Measurements from ENCODE around the gene SDK1.

Gene SDK1

DNA sequence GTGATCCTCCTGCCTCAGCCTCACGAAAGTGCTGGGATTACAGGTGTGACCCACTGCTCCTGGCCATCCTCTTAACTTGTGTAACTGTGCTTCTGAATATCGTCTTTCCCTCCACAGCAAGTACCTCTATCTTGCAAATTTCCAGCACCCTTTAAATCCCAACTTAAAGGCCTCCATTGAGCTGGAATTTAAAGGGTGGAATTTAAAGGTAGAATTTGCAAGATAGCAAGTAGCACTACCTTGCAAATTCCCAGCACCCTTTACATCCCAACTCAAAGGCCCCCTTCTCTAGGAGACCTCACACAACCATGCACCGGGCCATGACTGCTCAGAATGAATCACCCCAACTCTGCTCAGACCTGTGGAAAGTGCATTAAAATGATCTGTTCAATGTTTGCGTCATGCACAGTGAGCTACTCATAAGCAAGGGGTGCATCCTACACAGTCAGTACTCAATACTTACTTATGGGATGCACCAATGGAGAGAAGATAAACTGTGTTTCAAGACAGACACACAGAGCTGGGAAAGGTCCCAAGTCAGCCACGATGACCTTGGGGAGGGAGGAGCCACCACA, 17.8 kb upstream of the SDK1 start:
- DNase-seq (ENCODE audit: low read depth), result peak; percentile 58

DNA sequence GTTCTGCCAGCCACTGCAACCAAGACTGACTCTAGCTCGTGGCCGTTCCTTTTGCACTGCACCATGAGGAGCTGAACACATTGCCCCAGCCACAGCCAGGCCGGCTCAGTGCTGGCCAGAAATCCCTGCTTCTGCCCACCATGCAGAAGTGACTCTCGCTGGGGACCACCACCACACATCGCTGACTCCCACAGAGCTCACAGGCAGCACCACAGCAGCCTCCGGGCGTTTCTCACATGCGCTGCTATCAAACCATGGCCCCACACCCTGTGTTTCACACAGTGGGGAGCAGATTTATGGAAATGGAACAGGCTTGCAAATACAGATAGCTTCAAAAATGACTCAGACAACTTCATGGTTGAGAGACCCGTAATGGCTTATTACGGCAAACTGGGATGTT, 15.4 kb upstream of the SDK1 start:
- no peak for DNase-seq (ENCODE audit: low read depth)

GRCh38 chr7:3289996-3290395, 11.1 kb upstream of the SDK1 start:
- DNase-seq (ENCODE audit: low read depth), result peak; percentile 71

DNA sequence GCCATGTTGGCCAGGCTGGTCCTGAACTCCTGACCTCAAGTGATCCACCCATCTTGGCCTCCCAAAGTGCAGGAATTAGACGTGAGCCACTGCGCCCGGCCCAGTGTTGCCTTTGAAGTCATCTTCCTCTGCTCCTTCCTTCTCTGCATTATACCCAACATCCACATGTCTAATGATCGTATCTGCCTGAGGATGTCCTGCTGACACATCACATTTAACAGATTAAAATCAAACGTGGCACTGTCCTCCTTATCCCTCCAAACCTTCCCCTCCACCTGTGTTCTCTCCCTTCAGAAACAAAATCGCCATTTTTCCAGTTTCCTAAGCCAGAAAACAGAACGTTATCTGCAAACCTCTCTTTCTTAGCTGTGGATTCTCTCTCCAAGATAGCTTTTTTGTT, 8.4 kb upstream of the SDK1 start:
- no peak for DNase-seq (ENCODE audit: low read depth)

DNA sequence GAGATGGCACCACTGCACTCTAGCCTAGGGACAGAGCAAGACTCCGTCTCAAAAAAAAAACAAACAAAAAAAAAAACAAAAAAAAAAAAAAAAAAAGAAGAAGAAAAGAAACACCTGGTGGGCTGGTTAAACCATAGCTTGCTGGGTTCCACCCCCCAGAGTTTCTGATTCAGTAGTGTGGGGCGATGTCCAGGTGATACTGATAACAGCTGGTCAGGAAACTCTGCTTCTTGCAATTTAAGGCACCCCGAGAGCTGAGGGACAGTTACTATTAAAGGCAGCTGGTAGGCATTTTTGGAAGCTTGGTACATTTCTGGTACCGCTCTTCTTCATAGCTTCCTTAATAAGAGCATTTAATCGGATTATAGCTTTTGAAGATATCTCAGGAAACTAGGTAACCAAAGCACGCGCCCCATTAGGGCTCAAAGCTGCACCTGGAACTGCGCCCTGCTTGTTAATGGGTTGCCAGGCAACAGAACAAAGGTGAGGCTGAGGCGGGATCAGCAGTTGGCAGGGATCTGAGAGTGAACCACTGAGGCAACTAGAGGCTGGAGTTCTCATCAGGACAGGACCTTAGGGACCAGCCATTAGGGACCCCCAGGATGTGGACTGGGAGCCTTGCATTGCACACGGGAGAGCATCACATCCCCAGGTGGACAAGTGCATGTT, 6.5 kb upstream of the SDK1 start:
- DNase-seq (ENCODE audit: low read depth), result no peak

- no peak for DNase-seq (ENCODE audit: low read depth)
Measured at GRCh38 chr7:3297105-3297819, 3.8 kb upstream of the SDK1 start.

GRCh38 chr7:3300221-3300650, 816 bp upstream of the SDK1 start:
- no peak for DNase-seq (ENCODE audit: low read depth)

GRCh38 chr7:3301449-3301731, 338 bp downstream of the SDK1 start:
- DNase-seq (ENCODE audit: low read depth), result no peak

DNA sequence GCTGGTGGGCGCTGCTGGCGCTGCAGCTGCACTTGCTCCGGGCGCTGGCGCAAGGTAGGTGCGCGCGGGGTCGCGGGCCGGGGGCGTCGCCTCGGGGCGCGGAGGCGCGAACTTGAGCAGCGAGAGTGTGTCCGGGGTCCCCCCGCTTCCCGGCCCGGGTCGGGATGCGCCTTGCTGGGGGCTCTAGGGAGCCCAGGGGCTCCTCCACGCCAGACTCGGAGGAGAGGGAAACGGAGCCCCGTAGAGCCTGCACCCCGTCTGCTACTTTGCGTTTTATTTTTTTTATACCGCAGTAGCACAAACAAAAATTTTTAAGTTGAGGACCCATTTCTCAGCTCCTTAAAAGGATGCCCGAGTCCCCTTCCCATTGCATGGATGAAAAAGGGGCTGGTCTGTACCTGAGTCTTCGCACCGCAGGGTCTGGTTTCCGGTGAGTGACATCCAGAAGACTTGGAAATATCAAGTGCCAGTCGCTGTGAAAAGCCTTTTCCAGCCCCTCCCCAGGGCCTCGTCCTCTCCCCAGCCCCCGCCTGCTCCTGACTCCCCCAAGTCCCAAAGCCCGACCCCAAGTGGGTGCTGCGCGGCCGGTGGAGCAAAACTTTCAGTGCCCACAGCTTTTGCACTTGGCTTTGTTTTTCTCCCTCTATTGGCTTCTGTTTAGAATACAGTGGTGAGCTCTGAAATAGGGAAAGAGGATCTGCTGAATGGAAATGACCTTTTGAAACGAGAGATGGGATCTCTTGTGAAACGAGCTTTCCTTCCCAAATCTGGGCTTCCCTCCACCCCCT, 973 bp downstream of the SDK1 start:
- DNase-seq (ENCODE audit: low read depth), result peak; percentile 22

DNA sequence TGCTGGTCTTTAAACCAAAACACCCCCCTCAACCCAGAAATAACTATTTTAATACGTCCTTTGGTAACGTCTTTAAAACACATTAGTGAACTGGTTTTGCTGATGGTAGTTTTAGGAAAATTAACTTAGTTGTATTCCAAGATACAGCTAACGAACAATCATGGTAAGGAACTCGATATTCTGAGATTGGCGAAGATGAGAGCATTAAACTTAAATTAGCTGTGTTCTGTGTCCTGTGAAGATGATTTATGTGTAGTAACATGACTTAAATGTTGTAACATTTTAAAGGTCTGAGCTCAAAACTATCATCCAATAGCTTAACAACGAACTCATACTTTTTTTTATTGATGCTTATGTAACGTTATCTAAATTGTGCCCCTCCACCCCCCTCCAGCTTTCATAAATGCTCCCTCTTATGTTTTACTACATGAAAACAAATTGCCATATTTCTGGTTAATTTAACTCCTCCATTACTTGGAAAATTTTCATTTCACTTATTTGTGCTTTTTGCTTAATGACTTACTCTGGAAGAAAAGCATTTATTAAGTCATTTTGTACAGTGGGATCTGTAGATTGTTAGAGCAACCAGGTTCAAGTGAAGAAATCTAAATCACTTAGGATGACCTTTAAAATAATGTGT, 1.7 kb downstream of the SDK1 start:
- DNase-seq (ENCODE audit: low read depth), result no peak

DNA sequence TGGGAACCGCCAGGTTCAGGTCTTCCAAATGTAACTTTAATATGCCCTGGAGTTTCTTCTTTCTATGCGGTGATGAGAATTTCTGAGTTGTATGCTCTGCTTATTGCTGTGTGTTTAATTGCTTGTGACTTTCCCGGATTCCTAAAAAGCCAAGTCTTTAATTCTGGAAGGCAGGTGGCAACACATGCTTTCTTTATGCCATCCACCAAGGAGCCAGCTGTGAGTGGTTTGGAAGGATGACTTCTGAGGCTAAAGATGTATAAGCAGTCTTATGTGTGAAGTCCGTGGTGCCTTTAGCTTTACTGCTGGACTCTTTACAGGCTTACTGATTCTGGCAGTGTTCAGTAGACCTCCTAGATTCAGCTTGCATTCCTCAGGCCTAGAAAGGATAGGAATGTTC, 3.1 kb downstream of the SDK1 start:
- no peak for DNase-seq (ENCODE audit: low read depth)

- DNase-seq (ENCODE audit: low read depth), result peak; percentile 10
Measured at GRCh38 chr7:3307435-3307834, 6.4 kb downstream of the SDK1 start.

DNA sequence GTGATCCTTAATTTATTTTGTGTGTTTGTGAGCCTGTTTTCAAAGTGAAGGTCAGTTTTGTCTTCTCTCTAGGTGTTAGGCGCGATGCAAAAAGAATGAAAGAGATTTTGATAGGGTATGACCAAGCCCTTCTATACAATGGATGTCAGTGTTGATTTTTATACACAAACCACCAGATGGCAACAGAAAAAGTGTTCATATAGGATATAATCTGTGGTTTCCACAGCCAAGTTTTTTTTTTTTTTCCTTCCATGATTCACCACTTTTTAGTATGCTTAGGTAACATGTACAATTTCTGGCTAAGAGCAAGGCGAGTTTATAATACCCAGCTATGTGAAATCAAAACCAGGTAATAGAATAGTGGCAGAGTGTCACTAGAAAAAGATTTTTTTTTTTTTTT, 8.1 kb downstream of the SDK1 start:
- DNase-seq (ENCODE audit: low read depth), result peak; percentile 32

- no peak for DNase-seq (ENCODE audit: low read depth)
Measured at GRCh38 chr7:3309956-3310355, 8.9 kb downstream of the SDK1 start.

GRCh38 chr7:3310884-3311283, 9.8 kb downstream of the SDK1 start:
- no peak for DNase-seq (ENCODE audit: low read depth)

GRCh38 chr7:3312583-3312982, 11.5 kb downstream of the SDK1 start:
- DNase-seq (ENCODE audit: low read depth), result no peak

- DNase-seq (ENCODE audit: low read depth), result no peak
Measured at GRCh38 chr7:3318874-3319273, 17.8 kb downstream of the SDK1 start.

DNA sequence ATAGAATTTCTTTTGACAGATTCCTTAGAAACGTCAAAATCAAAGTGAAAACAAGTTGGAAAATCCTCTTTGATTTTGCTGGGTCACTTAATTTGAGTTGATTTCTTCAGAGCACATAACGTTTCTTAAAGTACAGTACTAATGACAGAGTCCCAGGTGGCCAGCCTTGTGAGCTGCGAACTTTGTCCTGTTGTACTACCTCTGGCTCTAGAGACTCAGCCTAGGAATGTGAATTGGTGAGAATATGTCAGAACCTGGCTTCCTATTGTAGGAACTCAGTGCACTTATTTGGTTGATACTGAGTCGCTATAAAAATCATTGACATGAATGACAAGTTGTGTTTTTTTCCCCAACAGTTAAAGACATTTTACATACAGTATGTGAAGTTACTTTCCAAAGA, 20.2 kb downstream of the SDK1 start:
- no peak for DNase-seq (ENCODE audit: low read depth)

DNA sequence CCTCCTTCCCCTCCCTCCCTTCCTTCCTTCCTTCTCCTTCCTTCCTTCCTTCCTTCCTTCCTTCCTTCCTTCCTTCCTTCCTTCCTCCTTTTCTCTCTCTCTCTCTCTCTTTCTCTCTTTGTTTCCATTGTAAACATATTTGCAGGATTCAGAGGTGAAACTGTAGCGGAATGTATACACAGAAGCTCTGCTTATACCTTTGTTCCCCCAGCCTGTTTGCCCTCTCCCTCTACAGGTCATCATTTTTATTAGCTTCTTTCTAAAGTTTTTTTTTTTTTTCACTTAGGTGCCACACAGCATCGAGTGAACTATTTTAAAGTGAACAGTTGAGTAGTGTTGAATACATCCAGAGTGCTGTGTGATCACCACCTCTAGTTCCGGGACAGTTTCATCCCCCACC, 20.7 kb downstream of the SDK1 start:
- no peak for DNase-seq (ENCODE audit: low read depth)

- no peak for DNase-seq (ENCODE audit: low read depth)
Measured at GRCh38 chr7:3326246-3326645, 25.2 kb downstream of the SDK1 start.

- no peak for DNase-seq (ENCODE audit: low read depth)
Measured at GRCh38 chr7:3327099-3327498, 26.0 kb downstream of the SDK1 start.

DNA sequence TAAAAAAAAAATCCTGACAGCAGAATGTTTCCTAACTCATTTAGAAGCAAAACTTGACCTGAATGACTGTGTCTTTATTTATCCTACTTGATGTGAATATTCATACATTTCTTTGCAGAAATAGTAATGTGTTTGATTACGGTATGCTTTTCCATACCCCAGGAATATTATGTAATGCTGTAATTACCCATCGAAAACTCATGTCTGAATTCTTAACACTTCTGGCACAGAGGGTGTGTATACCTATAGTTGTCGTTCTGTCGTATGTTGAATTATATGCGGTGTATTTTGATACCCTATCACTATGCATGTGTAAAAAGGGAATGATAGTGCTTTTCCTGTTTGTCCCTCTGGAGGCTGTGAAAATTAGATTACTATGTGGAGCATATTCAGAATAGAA, 26.6 kb downstream of the SDK1 start:
- DNase-seq (ENCODE audit: low read depth), result no peak

DNA sequence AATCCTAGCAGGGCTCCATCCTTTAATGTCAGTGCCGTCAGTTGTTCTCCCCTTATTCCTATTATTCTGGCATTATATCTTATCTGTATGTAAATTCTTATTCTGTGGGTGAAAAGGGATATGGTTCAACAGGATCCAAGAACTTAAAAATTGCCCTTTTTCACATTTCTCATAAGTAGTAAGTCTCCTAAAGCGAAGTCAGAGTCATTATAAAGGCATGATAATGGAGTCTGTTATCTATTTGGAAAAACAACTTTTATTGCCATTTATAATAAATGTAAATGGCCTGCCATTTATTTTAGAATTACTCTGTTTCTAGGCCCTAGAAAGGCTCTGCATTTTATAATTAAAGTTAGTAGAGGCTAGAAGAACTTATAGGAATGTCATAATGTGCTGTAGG, 31.3 kb downstream of the SDK1 start:
- no peak for DNase-seq (ENCODE audit: low read depth)
